Natural killer cell (primary cell): ENCODE data around the gene CYP2A6. TPM values are rescaled to one million over a fixed set of nuclear protein-coding genes. Genes with fewer than 3 reads are reported as not detected.
A peak's percentile ranks its signal among the peaks of the same experiment; 100 is the strongest.
"Not testable (repeated sequence)": the region's sequence is repeated elsewhere in the genome, so short reads cannot be mapped to it uniquely, and the experiment has no call there.

Experiments used
- ATAC-seq, 3 donors: fragments of 150-1000 bp in 2 of 3; fragments of 200-7000 bp in 1 of 3; cut with Tn5 transposase; 1 replicate in 1 of 3; 2 replicates in 2 of 3; pipeline ENCODE4 v1.10.0; 2021; ENCODE audit warnings: mild to moderate bottlenecking in 2 of 3, moderate library complexity in 2 of 3
- DNase-seq, 2 donors: peaks; one replicate each; pipeline versions ENCODE4 v3.0.0 to v3.0.0-alpha.2; 2013 to 2021; ENCODE audit warnings: mixed read lengths in 1 of 2
- H3K27ac ChIP-seq: one replicate; pipeline ENCODE4 v1.5.1; 2013; ENCODE audit warnings: mild to moderate bottlenecking, low read length
- H3K27me3 ChIP-seq: one replicate; pipeline ENCODE4 v1.6.1; 2013; ENCODE audit warnings: low read length; ENCODE audit not compliant: control insufficient read depth, insufficient read depth
- H3K36me3 ChIP-seq: one replicate; pipeline ENCODE4 v1.6.1; 2013; ENCODE audit warnings: low read length; ENCODE audit not compliant: control insufficient read depth, insufficient read depth
- H3K4me1 ChIP-seq: one replicate; pipeline ENCODE4 v1.6.1; 2013; ENCODE audit warnings: low read length; ENCODE audit not compliant: control insufficient read depth, insufficient read depth
- H3K4me3 ChIP-seq: one replicate; pipeline ENCODE4 v1.5.1; 2013; ENCODE audit warnings: low read length
- H3K9me3 ChIP-seq: one replicate; pipeline ENCODE4 v1.6.1; 2013; ENCODE audit warnings: low read length; ENCODE audit not compliant: control insufficient read depth, insufficient read depth
- H3K27ac Mint-ChIP-seq, 2 donors: one replicate each; pipeline ENCODE4 v1.8.0; 2022; ENCODE audit warnings: mild to moderate bottlenecking in 2 of 2, mixed read lengths in 2 of 2, moderate library complexity in 1 of 2
- H3K27me3 Mint-ChIP-seq, 2 donors: one replicate each; pipeline ENCODE4 v1.8.0; 2022; ENCODE audit warnings: low read depth in 2 of 2, mixed read lengths in 2 of 2
- H3K36me3 Mint-ChIP-seq: one replicate; pipeline ENCODE4 v1.8.0; 2022; ENCODE audit warnings: mixed read lengths
- H3K4me1 Mint-ChIP-seq, 2 donors: one replicate each; pipeline ENCODE4 v1.8.0; 2022; ENCODE audit warnings: mixed read lengths in 2 of 2
- H3K4me3 Mint-ChIP-seq: one replicate; pipeline ENCODE4 v1.8.0; 2022; ENCODE audit warnings: mild to moderate bottlenecking, moderate library complexity, mixed read lengths
- H3K9me3 Mint-ChIP-seq, 2 donors: one replicate each; pipeline ENCODE4 v1.8.0; 2022; ENCODE audit warnings: mixed read lengths in 2 of 2
- WGBS: methylation state at CpG from one replicate; pipeline ENCODE4 v1.1.7; 2013; ENCODE audit warnings: missing lambda C conversion rate; ENCODE audit not compliant: insufficient coverage; 5-methylcytosine and 5-hydroxymethylcytosine counted together
- intact Hi-C: fragments of 100-400 bp; cut with micrococcal nuclease; formaldehyde crosslinking; loops from one replicate; pipeline ENCODE4 v1.14.2; 2022
- total RNA-seq, 4 donors: library from RNA; stranded (reverse); fragments of 120-200 nt in 1 of 4; gene quantifications; one replicate each; pipeline versions ENCODE4 v1.2.3 to v1.2.4, GENCODE V29; 2013 to 2022
- TF ChIP-seq, protein P1 (sequence below): fragments of 200-600 bp; IDR thresholded peaks from one replicate; pipeline ENCODE4 v1.8.0; 2022; ENCODE audit warnings: antibody characterized with exemption

Gene CYP2A6
- total RNA-seq, 3 donors from 2014 or later (not counting 1 experiment from before 2014, with no cell fraction given): not detected

DNA sequence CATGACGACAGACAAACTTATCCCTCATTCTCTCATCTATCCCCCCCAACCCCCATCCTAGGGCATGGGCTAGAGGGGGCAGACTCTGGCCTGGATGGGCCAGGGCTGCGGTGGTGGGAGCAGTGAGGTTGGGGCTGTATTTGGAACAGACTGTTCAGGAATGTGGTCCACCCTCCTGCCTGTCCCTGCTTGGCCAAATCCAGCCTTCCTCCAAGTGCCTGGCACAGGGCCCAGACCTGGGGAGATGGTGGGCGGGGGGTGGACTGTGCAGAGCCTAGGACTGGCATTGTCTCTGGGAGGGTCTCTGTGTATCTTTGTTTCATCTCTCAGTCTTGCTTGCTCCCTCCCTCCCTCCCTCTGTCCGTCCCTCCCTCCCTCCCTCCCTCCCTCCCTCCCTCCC lies 37.1 kb downstream of the CYP2A6 start:
- Mint-ChIP-seq H3K4me3 (peak overlapping the region; percentile 81), H3K27ac (peak overlapping the region; percentile 86 to 96), H3K27me3 (no peaks in the 10 kb centered on the region), H3K36me3 (no peaks in the 10 kb centered on the region), H3K4me1 (peaks cover 37 to 51% of the 10 kb centered on the region in 2 donors), H3K9me3 (no peaks in the 10 kb centered on the region)
- ATAC-seq: no peak
- 100% methylated on average over 1 of the region's 4 CpGs for WGBS
- no peak overlapping the region for H3K27ac ChIP-seq
- no peaks in the 10 kb centered on the region for H3K9me3 ChIP-seq
- intact Hi-C loops: no loop called here
- peaks cover 13% of the 10 kb centered on the region for H3K36me3 ChIP-seq
- no peak overlapping the region for H3K4me3 ChIP-seq
- H3K4me1 ChIP-seq: peaks cover 40% of the 10 kb centered on the region
- TF ChIP-seq, protein P1, sequence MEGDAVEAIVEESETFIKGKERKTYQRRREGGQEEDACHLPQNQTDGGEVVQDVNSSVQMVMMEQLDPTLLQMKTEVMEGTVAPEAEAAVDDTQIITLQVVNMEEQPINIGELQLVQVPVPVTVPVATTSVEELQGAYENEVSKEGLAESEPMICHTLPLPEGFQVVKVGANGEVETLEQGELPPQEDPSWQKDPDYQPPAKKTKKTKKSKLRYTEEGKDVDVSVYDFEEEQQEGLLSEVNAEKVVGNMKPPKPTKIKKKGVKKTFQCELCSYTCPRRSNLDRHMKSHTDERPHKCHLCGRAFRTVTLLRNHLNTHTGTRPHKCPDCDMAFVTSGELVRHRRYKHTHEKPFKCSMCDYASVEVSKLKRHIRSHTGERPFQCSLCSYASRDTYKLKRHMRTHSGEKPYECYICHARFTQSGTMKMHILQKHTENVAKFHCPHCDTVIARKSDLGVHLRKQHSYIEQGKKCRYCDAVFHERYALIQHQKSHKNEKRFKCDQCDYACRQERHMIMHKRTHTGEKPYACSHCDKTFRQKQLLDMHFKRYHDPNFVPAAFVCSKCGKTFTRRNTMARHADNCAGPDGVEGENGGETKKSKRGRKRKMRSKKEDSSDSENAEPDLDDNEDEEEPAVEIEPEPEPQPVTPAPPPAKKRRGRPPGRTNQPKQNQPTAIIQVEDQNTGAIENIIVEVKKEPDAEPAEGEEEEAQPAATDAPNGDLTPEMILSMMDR: no peak
- no peaks in the 10 kb centered on the region for H3K27me3 ChIP-seq
- DNase-seq: no peak

DNA sequence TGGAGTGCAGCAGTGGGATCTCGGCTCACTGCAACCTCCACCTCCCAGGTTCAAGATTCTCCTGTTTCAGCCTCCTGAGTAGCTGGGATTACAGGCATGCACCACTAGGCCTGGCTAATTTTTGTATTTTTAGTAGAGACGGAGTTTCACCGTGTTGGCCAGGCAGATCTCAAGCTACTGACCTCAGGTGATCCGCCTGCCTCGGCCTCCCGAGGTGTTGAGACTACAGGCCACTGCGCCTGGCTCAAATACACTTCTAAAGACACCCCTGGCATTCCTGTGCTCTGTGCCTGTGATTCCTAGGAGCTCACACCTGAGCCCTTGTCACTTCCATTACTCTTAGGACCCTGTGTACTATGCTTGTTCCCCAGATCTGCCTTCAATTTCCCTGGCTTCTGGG lies 37.7 kb downstream of the CYP2A6 start:
- H3K36me3 Mint-ChIP-seq, ATAC-seq, H3K27me3 Mint-ChIP-seq, H3K9me3 ChIP-seq, H3K4me3 ChIP-seq, H3K27me3 ChIP-seq, DNase-seq, H3K27ac ChIP-seq, H3K9me3 Mint-ChIP-seq, intact Hi-C loops: not testable (repeated sequence)
- 90% methylated on average over 7 of the region's 7 CpGs for WGBS
- Mint-ChIP-seq H3K27ac (peak overlapping the region; percentile 86 to 96), H3K4me1 (peaks cover 37 to 51% of the 10 kb centered on the region in 2 donors), H3K4me3 (peak overlapping the region; percentile 81)
- peaks cover 19% of the 10 kb centered on the region for H3K36me3 ChIP-seq
- peaks cover 41% of the 10 kb centered on the region for H3K4me1 ChIP-seq

- Histone ChIP-seq H3K36me3 (peaks cover 24% of the 10 kb centered on the region), H3K4me3 (peak overlapping the region; percentile 58), H3K27ac (peak overlapping the region; percentile 31), H3K9me3 (no peaks in the 10 kb centered on the region), H3K4me1 (peaks cover 50% of the 10 kb centered on the region), H3K27me3 (no peaks in the 10 kb centered on the region)
- no peaks in the 10 kb centered on the region for H3K27me3 Mint-ChIP-seq
- H3K4me1 Mint-ChIP-seq: peaks cover 45 to 58% of the 10 kb centered on the region in 2 donors
- TF ChIP-seq, protein P1: no peak
- intact Hi-C loops: no loop called here
- 8% methylated on average over 28 of the region's 35 CpGs for WGBS
- H3K4me3 Mint-ChIP-seq: peak overlapping the region; percentile 98
- H3K36me3 Mint-ChIP-seq: no peaks in the 10 kb centered on the region
- peak overlapping the region; percentile 88 to 96 for H3K27ac Mint-ChIP-seq
- peak in 1 of 2 donors; percentile 69 for DNase-seq
- no peaks in the 10 kb centered on the region for H3K9me3 Mint-ChIP-seq
- peak in 1 of 3 donors; percentile 1 for ATAC-seq
These were observed 38.5 kb downstream of the CYP2A6 start for GRCh38 chr19:40811478-40812341.

DNA sequence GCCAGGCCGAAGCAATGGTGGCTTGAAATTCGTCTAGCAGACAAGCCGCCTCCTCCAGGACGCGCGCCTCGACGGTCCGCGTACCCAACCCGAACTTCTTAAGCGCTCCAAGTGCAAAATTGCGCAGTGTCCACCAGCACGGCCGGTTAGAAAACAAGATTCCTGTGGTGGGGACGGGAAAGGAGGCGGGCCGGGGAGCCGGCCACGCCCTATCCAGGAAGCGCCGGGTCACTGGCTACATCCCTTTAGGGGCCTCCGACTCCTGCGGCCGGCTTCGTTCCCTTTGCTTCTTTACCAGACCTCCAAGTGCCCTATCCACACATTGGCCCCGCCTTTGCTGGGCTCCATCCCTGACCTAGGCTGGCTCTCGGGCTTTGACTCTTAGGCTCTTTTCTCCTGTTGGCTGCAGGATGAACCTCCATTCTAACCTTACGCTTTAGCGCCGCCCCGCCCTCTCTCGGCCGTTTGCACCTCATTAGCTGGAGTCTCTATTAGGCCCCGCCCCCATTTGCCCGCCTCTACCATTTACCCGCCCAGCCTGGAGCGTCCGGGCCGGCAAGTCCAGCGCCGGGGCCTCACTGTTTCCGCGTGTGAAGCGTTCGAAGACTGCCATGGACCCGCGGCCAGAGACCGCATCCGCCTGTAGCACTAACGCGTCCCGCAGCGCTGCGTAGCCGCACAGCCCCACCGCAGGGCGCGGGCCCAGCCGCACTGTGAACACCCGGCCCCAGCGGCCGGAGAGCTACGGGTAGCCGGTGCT lies 39.4 kb downstream of the CYP2A6 start:
- DNase-seq (peak; percentile 63 to 69), ATAC-seq (peak; percentile 81 to 92 (median 85))
- H3K4me1 Mint-ChIP-seq: peaks cover 54 to 67% of the 10 kb centered on the region in 2 donors
- 9% methylated on average over 52 of the region's 65 CpGs for WGBS
- H3K27me3 ChIP-seq, H3K27me3 Mint-ChIP-seq, H3K36me3 Mint-ChIP-seq, H3K9me3 ChIP-seq, intact Hi-C loops, H3K9me3 Mint-ChIP-seq: not testable (repeated sequence)
- peak overlapping the region; percentile 88 to 96 for H3K27ac Mint-ChIP-seq
- H3K4me3 Mint-ChIP-seq: peak overlapping the region; percentile 98
- peaks cover 24% of the 10 kb centered on the region for H3K36me3 ChIP-seq
- peak overlapping the region; percentile 58 for H3K4me3 ChIP-seq
- peak overlapping the region; percentile 31 for H3K27ac ChIP-seq
- peaks cover 58% of the 10 kb centered on the region for H3K4me1 ChIP-seq
